HUES6 (cell line): ENCODE measurements around the gene KDF1.
A peak's percentile ranks its signal among the peaks of the same experiment; 100 is the strongest.

Experiments used
- H3K27ac ChIP-seq: 2 replicates; pipeline ENCODE4 v1.7.0; 2013; ENCODE audit warnings: low read depth, mild to moderate bottlenecking, low read length, inconsistent platforms
- H3K27me3 ChIP-seq: 2 replicates; pipeline ENCODE4 v1.6.1; 2013; ENCODE audit warnings: low read length; ENCODE audit not compliant: control insufficient read depth, insufficient read depth
- H3K36me3 ChIP-seq: 2 replicates; pipeline ENCODE4 v1.6.1; 2013; ENCODE audit warnings: low read length; ENCODE audit not compliant: control insufficient read depth, insufficient read depth
- H3K4me1 ChIP-seq: 2 replicates; pipeline ENCODE4 v1.6.1; 2013; ENCODE audit warnings: low read length; ENCODE audit not compliant: control insufficient read depth, insufficient read depth
- H3K4me3 ChIP-seq: 2 replicates; pipeline ENCODE4 v1.5.1; 2013; ENCODE audit warnings: low read depth, low read length
- H3K9ac ChIP-seq: one replicate; pipeline ENCODE4 v1.6.1; 2013; ENCODE audit warnings: mild to moderate bottlenecking, low read length
- H3K9me3 ChIP-seq: 2 replicates; pipeline ENCODE4 v1.6.1; 2013; ENCODE audit warnings: low read depth, low read length; ENCODE audit not compliant: control insufficient read depth, insufficient read depth

KDF1 gene

GRCh38 chr1:26941311-26941710 is 19.0 kb downstream of the KDF1 start:
- Histone ChIP-seq H3K4me1 (no peaks in the 10 kb centered on the region), H3K36me3 (peaks cover 81% of the 10 kb centered on the region), H3K4me3 (no peak overlapping the region), H3K9me3 (no peaks in the 10 kb centered on the region), H3K27me3 (no peaks in the 10 kb centered on the region), H3K27ac (no peak overlapping the region), H3K9ac (no peak overlapping the region)

DNA sequence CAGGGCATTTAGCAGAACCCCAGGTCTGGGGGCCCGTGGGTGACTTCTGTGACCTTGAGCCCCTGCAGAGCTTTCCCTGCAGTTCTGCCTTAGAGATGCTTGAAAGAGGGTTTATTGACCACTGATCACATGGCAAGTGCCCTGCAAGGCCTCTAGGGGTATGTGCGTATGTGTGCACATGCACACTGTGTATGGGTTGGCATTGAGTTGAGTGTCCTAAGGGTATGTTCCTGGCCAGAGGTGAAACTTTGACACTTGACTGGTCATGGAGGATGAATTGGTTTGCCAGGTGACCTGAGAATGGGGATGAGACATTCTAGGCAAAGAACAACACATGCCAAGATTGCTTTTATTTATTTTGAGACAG is 21.6 kb downstream of the KDF1 start:
- Histone ChIP-seq H3K27me3 (no peaks in the 10 kb centered on the region), H3K9ac (no peak overlapping the region), H3K4me3 (no peak overlapping the region), H3K4me1 (no peaks in the 10 kb centered on the region), H3K27ac (no peak overlapping the region), H3K9me3 (no peaks in the 10 kb centered on the region), H3K36me3 (peaks cover 71% of the 10 kb centered on the region)

GRCh38 chr1:26938004-26938658 is 22.1 kb downstream of the KDF1 start:
- Histone ChIP-seq H3K27me3 (no peaks in the 10 kb centered on the region), H3K27ac (no peak overlapping the region), H3K9me3 (no peaks in the 10 kb centered on the region), H3K4me1 (no peaks in the 10 kb centered on the region), H3K36me3 (peaks cover 69% of the 10 kb centered on the region), H3K9ac (no peak overlapping the region), H3K4me3 (no peak overlapping the region)

DNA sequence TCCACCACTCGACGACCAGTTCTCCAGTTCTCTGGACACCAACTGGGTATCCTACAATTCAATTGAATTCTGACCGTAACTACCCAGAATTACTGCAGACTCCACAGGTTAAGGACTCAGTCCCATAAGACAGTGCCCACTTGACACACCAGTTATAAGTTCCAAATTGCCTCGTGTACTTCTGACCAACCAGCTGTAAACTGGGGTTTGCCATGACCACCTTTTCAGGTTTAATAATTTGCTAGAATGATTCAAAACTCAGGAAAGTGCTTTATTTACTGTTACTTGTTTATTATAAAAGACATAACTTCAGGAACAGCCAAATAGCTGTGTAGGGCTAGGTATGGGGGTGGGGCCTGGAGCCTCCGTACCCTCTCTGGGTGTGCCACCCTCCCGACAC is 23.4 kb downstream of the KDF1 start:
- H3K9me3 ChIP-seq: no peaks in the 10 kb centered on the region
- H3K27me3 ChIP-seq: no peaks in the 10 kb centered on the region
- no peak overlapping the region for H3K27ac ChIP-seq
- H3K4me3 ChIP-seq: no peak overlapping the region
- H3K36me3 ChIP-seq: peaks cover 71% of the 10 kb centered on the region
- no peak overlapping the region for H3K9ac ChIP-seq
- no peaks in the 10 kb centered on the region for H3K4me1 ChIP-seq

- Histone ChIP-seq H3K4me3 (no peak overlapping the region), H3K9ac (no peak overlapping the region), H3K27me3 (no peaks in the 10 kb centered on the region), H3K36me3 (peaks cover 69% of the 10 kb centered on the region), H3K27ac (no peak overlapping the region), H3K9me3 (no peaks in the 10 kb centered on the region), H3K4me1 (no peaks in the 10 kb centered on the region)
Observed at GRCh38 chr1:26932531-26932930, 27.7 kb downstream of the KDF1 start.

- no peak overlapping the region for H3K9ac ChIP-seq
- no peak overlapping the region for H3K4me3 ChIP-seq
- no peaks in the 10 kb centered on the region for H3K27me3 ChIP-seq
Observed at GRCh38 chr1:26923711-26924110, 36.6 kb downstream of the KDF1 start.

GRCh38 chr1:26922901-26923300 is 37.4 kb downstream of the KDF1 start:
- Histone ChIP-seq H3K27ac (no peak overlapping the region), H3K9ac (no peak overlapping the region), H3K9me3 (no peaks in the 10 kb centered on the region), H3K36me3 (peaks cover 43% of the 10 kb centered on the region), H3K4me3 (peak overlapping the region; percentile 92), H3K4me1 (peaks cover 15% of the 10 kb centered on the region), H3K27me3 (no peaks in the 10 kb centered on the region)

More at GRCh38 chr1:26923711-26924110, 36.6 kb downstream of the KDF1 start:
- H3K9me3 ChIP-seq: no peaks in the 10 kb centered on the region
- H3K36me3 ChIP-seq: peaks cover 51% of the 10 kb centered on the region
- peaks cover 15% of the 10 kb centered on the region for H3K4me1 ChIP-seq
- no peak overlapping the region for H3K27ac ChIP-seq

DNA sequence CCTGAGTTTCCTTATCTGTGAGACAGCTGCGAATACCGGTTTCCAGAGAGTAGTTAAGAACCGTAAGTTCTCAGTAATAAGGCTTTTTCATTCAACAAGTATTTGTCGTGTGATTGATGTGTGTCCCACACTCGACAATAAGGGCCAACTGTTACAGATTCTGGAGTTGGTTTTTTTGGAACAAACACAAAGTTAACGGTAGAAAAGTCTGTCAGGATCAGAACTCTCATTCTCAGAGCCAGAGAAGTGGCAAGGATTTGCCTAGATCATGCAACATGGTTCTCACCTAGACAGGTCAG is 37.9 kb downstream of the KDF1 start:
- H3K4me1 ChIP-seq: peaks cover 15% of the 10 kb centered on the region
- no peaks in the 10 kb centered on the region for H3K27me3 ChIP-seq
- H3K9ac ChIP-seq: peak overlapping the region; percentile 97
- no peaks in the 10 kb centered on the region for H3K9me3 ChIP-seq
- H3K4me3 ChIP-seq: peak overlapping the region; percentile 92
- H3K27ac ChIP-seq: no peak overlapping the region; the same call in 1 of the 2 replicates
- peaks cover 38% of the 10 kb centered on the region for H3K36me3 ChIP-seq

DNA sequence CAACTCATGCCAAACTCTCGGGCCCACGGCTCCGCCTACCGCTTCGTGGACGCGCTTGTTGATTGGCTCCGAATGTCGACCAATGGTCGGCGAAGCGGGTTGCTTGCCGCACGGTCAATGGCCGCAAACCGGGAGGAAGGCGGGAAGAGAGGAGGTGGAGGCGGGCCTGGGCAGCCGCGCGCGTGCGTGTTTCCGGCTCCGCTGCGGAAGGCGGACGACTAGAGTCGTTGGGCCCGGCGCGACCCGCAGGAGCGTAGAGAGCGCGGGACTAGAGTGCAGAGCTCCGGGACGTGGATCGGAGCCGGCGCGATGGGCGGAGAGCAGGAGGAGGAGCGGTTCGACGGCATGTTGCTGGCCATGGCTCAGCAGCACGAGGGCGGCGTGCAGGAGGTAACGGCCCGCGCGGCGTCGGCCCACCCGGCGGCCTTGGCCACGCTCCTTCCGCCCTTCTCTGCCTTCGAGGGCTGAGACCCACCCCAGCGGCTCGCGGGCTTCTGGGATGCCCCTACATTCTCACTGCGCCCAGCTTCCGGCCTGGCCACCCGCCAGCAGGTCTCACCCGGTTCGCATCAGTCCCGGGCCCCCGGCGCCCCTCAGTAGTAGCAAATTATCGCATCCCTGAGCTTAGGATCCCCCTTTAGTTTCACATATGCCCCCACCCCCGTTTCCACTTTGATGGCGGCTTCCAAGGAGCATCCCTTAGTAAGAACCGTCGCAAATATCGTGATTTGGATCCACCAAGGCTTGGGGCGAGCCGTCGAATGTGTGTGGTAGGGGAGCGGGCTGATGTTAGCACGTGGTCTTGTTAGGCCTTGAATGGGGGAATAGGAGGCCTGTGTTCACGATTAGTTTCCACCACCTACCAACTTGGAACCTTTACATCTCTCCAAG is 38.5 kb downstream of the KDF1 start, which contains the start of gene NUDC:
NUDC (plus strand) TSS at position 204 of the 891 bp plus-strand sequence; CDS start at position 310, 106 bp downstream.
- Histone ChIP-seq H3K9ac (peak within 1 kb of the TSS; percentile 97), H3K27ac (peak within 1 kb of the TSS; percentile 74), H3K4me1 (peaks cover 15% of the 10 kb centered on the region), H3K4me3 (peak within 1 kb of the TSS; percentile 92), H3K36me3 (peaks cover 32% of the 10 kb centered on the region), H3K27me3 (no peaks in the 10 kb centered on the region), H3K9me3 (no peaks in the 10 kb centered on the region)

- H3K4me1 ChIP-seq: peaks cover 15% of the 10 kb centered on the region
- peak overlapping the region; percentile 70 for H3K9ac ChIP-seq
- peak overlapping the region; percentile 92 for H3K4me3 ChIP-seq
- no peaks in the 10 kb centered on the region for H3K27me3 ChIP-seq
- H3K27ac ChIP-seq: peak overlapping the region; percentile 22; the same call in 1 of the 2 replicates
- no peaks in the 10 kb centered on the region for H3K9me3 ChIP-seq
- H3K36me3 ChIP-seq: peaks cover 26% of the 10 kb centered on the region
Observed at GRCh38 chr1:26921126-26921539, 39.1 kb downstream of the KDF1 start.

GRCh38 chr1:26915204-26915842 is 44.9 kb downstream of the KDF1 start:
- Histone ChIP-seq H3K27me3 (no peaks in the 10 kb centered on the region; the same call in 1 of the 2 replicates), H3K9me3 (no peaks in the 10 kb centered on the region), H3K4me1 (no peaks in the 10 kb centered on the region), H3K4me3 (no peak overlapping the region), H3K27ac (no peak overlapping the region), H3K36me3 (no peaks in the 10 kb centered on the region), H3K9ac (no peak overlapping the region)
